GM12878 (cell line): ENCODE data around the gene CDC37. TPM values are rescaled to one million over a fixed set of nuclear protein-coding genes. Genes with fewer than 3 reads are reported as not detected.
"Not testable (repeated sequence)": the region's sequence is repeated elsewhere in the genome, so short reads cannot be mapped to it uniquely, and the experiment has no call there.

ENCODE experiments used
- ATAC-seq: fragments of 200-7000 bp; cut with Tn5 transposase; 3 replicates; pipeline ENCODE4 v1.9.1; 2020; ENCODE audit warnings: mild to moderate bottlenecking, moderate library complexity
- BruUV-seq: library from RNA; stranded (reverse); fragments of 400-500 nt; replicated peaks from 2 replicates; lab custom pipeline; 2021; lab: Mats Ljungman, UMichigan
- CTCF ChIA-PET: fragments of 300-600 bp; sonication (Branson Sonifier 250); formaldehyde crosslinking; extraction: SDS; loops from one replicate; lab custom pipeline; 2021; ENCODE audit warnings: inconsistent platforms; lab: Yijun Ruan, JAX
- POLR2A ChIA-PET: fragments of 350-600 bp; formaldehyde crosslinking; extraction: SDS; loops from one replicate; lab custom pipeline; 2021; ENCODE audit warnings: inconsistent platforms; lab: Charles Lee
- RAD21 ChIA-PET: fragments of 300-600 bp; sonication (Branson Sonifier 250); formaldehyde crosslinking; loops from one replicate; lab custom pipeline; 2023; ENCODE audit warnings: antibody characterized with exemption; ENCODE audit not compliant: unreplicated experiment; lab: Charles Lee
- SMC1A ChIA-PET: fragments of 300-600 bp; sonication (Branson Sonifier 250); formaldehyde crosslinking; loops from one replicate; lab custom pipeline; 2023; ENCODE audit not compliant: unreplicated experiment, uncharacterized antibody; lab: Charles Lee
- DNase-seq: peaks from one replicate; pipeline ENCODE4 v3.0.0-alpha.2; 2011; ENCODE audit warnings: low read depth, low spot score
- FAIRE-seq: peaks from 3 replicates; lab custom pipeline; 2011; peaks lifted over from hg19 to GRCh38; lab: Jason Lieb, UNC
- H2AFZ ChIP-seq: 2 replicates; pipeline ENCODE4 v1.6.0; 2011; ENCODE audit warnings: low read depth, low read length, control low read depth; ENCODE audit not compliant: control insufficient read depth
- H3K27ac ChIP-seq: 2 replicates; pipeline ENCODE4 v1.5.1; 2011; ENCODE audit warnings: control low read depth; ENCODE audit not compliant: control insufficient read depth, insufficient read depth
- H3K27me3 ChIP-seq, 2 experiments: replicated peaks in 1 of 2; 2 replicates each; pipeline versions ENCODE4 v1.6.0 to v1.6.1; 2011; ENCODE audit warnings: low read length in 1 of 2; ENCODE audit not compliant: control insufficient read depth in 2 of 2, insufficient read depth in 2 of 2
- H3K36me3 ChIP-seq, 2 experiments: 2 replicates each; pipeline ENCODE4 v1.5.1; 2011; ENCODE audit warnings: low read length in 1 of 2; ENCODE audit not compliant: control insufficient read depth in 2 of 2, insufficient read depth in 2 of 2
- H3K4me1 ChIP-seq: 2 replicates; pipeline ENCODE4 v1.6.1; 2011; ENCODE audit warnings: mild to moderate bottlenecking, low read length, moderate library complexity, mixed read lengths; ENCODE audit not compliant: control insufficient read depth, insufficient read depth
- H3K4me2 ChIP-seq: 2 replicates; pipeline ENCODE4 v1.6.0; 2011; ENCODE audit warnings: control low read depth; ENCODE audit not compliant: control insufficient read depth, insufficient read depth
- H3K4me3 ChIP-seq: fragments of 200-600 bp; sonication (generic); 2 replicates; pipeline ENCODE4 v1.5.1; 2016
- H3K79me2 ChIP-seq: 2 replicates; pipeline ENCODE4 v1.6.0; 2011; ENCODE audit warnings: low read length; ENCODE audit not compliant: control insufficient read depth, insufficient read depth
- H3K9ac ChIP-seq: 2 replicates; pipeline ENCODE4 v1.8.0; 2011; ENCODE audit warnings: low read length, control low read depth, mixed read lengths; ENCODE audit not compliant: control insufficient read depth, insufficient read depth
- H3K9me3 ChIP-seq: replicated peaks from 3 replicates; pipeline ENCODE4 v1.5.1; 2011; ENCODE audit warnings: mild to moderate bottlenecking, low read length; ENCODE audit not compliant: control insufficient read depth, insufficient read depth
- H4K20me1 ChIP-seq: 2 replicates; pipeline ENCODE4 v1.6.0; 2011; ENCODE audit not compliant: control insufficient read depth, insufficient read depth
- HDAC2 ChIP-seq: fragments of 200-600 bp; sonication (generic); IDR thresholded peaks from 2 replicates; pipeline ENCODE4 v1.6.1; 2017
- WGBS: methylation state at CpG from one replicate; pipeline ENCODE4 v1.1.6; 2016; ENCODE audit warnings: low lambda C conversion rate; ENCODE audit not compliant: insufficient replicate concordance, insufficient coverage; ENCODE audit errors: missing lambda C conversion rate; 5-methylcytosine and 5-hydroxymethylcytosine counted together
- in situ Hi-C: fragments of 300-500 bp; cut with MboI; formaldehyde crosslinking; loops from 9 replicates; pipeline ENCODE4 v1.14.3; 2018; ENCODE audit warnings: mixed read lengths
- intact Hi-C: fragments of 100-400 bp; cut with micrococcal nuclease; formaldehyde crosslinking; loops from one replicate; pipeline ENCODE4 v1.14.2; 2022; ENCODE audit not compliant: unreplicated experiment
- polyA plus RNA-seq, 11 experiments: library from polyadenylated mRNA; depleted of rRNA in 4 of 11; unstranded in 6 of 11; stranded (reverse) in 5 of 11; fragments of >200 nt; fragmentation: Nextera tagmentation in 4 of 11; fragmentation: Illumina TruSeq in 1 of 11; extraction: Ambion mirVana in 4 of 11; extraction: Trizol in 1 of 11; gene quantifications; 1 replicate in 1 of 11; 2 replicates in 10 of 11; pipeline versions ENCODE4 v1.2.1 to v1.2.3, GENCODE V29; 2011 to 2016; ENCODE audit warnings: inconsistent platforms in 2 of 11, missing spikeins in 2 of 11, low read depth in 1 of 11
- total RNA-seq, 4 experiments: library from RNA; depleted of rRNA in 3 of 4; stranded (reverse); fragments of >200 nt in 3 of 4; fragmentation: Illumina TruSeq in 1 of 4; extraction: Trizol in 1 of 4; gene quantifications; 2 replicates each; pipeline versions ENCODE4 v1.2.1 to v1.2.3, GENCODE V29; 2013 to 2021
- TF ChIP-seq, protein P1 (sequence below): fragments of 450-650 bp; IDR thresholded peaks from 2 replicates; pipeline ENCODE4 v1.6.1; 2017; ENCODE audit warnings: antibody characterized with exemption, mild to moderate bottlenecking, moderate library complexity
- TF ChIP-seq, protein P2 (sequence below), 3 experiments: IDR thresholded peaks in 2 of 3; conservative IDR thresholded peaks in 1 of 3; 2 replicates each; pipeline ENCODE4 v1.5.1; 2011; ENCODE audit warnings: low read depth in 3 of 3, low read length in 3 of 3, mild to moderate bottlenecking in 3 of 3, control low read depth in 2 of 3, moderate library complexity in 2 of 3, inconsistent platforms in 1 of 3, mixed read lengths in 1 of 3; ENCODE audit not compliant: control insufficient read depth in 2 of 3, insufficient read depth in 1 of 3; ENCODE audit errors: extremely low read depth in 1 of 3

Gene CDC37
- total and polyA plus RNA-seq, 10 of the 15 experiments (the other 5 are each of a cell fraction or from before 2014, with no cell fraction given): 4.7 to 265 (median 176) TPM

DNA sequence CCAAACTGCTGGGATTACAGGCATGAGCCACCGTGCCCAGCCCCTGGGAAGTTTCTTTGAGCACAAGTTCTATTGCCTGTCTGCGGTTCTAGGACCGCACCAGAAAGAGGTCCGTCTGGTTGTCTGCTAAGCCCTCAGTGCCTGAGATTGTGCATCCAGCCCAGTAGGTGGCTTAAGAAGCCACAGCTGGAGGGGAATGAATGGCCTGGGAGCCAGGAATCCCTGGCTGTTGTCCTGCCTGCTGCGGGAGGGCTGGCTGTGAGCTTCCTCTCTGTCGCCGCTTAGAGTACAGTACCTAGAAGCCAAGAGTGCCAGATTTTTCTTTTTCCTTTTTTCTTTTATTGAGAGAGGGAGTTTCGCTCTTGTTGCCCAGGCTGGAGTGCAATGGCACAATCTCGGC lies 18.8 kb downstream of the CDC37 start:
- WGBS: 97% methylated on average over 8 of the region's 9 CpGs
- BruUV-seq: no TSS peak
- ChIA-PET CTCF (interaction anchor here (1.3 to 12.4 kb wide), 3 partner anchors 95 to 125 kb away, joined by 4 to 370 read pairs (median 186); partner anchors contain the start of genes ICAM1 and ICAM5), RAD21 (interaction anchor here (1.4 to 5.1 kb wide), 2 partner anchors 12 to 125 kb away, joined by 3 to 107 read pairs; no protein-coding TSS in a partner anchor), SMC1A (interaction anchor here (0.6 to 5.7 kb wide), 2 partner anchors 43 to 114 kb away, joined by 3 to 158 read pairs; partner anchors contain the start of gene ICAM1), POLR2A (interaction anchor here (0.5 to 8.3 kb wide), 3 partner anchors 19 to 114 kb away, joined by 5 to 108 read pairs (median 6); partner anchors contain the start of genes CDC37 and ICAM1)
- DNase-seq (no peak), FAIRE-seq (no peak), ATAC-seq (no peak)
- intact Hi-C loops (loop anchor here (10.0 kb wide), 1 partner anchor 280 kb away; the partner anchor contains the start of genes ANGPTL6 and PPAN), in situ Hi-C loops (no loop called here)
- Histone ChIP-seq H3K4me2 (no peak overlapping the region), H3K4me1 (peaks cover 16% of the 10 kb centered on the region), H3K4me3 (no peak overlapping the region), H3K36me3 (no peaks in the 10 kb centered on the region), H3K27me3 (no peaks in the 10 kb centered on the region), H3K9ac (no peak overlapping the region), H4K20me1 (no peaks in the 10 kb centered on the region), H3K9me3 (no peaks in the 10 kb centered on the region), H2AFZ (no peak overlapping the region), H3K27ac (no peak overlapping the region), H3K79me2 (peaks cover 12% of the 10 kb centered on the region)
- TF ChIP-seq, protein P1, sequence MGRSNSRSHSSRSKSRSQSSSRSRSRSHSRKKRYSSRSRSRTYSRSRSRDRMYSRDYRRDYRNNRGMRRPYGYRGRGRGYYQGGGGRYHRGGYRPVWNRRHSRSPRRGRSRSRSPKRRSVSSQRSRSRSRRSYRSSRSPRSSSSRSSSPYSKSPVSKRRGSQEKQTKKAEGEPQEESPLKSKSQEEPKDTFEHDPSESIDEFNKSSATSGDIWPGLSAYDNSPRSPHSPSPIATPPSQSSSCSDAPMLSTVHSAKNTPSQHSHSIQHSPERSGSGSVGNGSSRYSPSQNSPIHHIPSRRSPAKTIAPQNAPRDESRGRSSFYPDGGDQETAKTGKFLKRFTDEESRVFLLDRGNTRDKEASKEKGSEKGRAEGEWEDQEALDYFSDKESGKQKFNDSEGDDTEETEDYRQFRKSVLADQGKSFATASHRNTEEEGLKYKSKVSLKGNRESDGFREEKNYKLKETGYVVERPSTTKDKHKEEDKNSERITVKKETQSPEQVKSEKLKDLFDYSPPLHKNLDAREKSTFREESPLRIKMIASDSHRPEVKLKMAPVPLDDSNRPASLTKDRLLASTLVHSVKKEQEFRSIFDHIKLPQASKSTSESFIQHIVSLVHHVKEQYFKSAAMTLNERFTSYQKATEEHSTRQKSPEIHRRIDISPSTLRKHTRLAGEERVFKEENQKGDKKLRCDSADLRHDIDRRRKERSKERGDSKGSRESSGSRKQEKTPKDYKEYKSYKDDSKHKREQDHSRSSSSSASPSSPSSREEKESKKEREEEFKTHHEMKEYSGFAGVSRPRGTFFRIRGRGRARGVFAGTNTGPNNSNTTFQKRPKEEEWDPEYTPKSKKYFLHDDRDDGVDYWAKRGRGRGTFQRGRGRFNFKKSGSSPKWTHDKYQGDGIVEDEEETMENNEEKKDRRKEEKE: no peak
- TF ChIP-seq HDAC2: no peak
- TF ChIP-seq, protein P2, sequence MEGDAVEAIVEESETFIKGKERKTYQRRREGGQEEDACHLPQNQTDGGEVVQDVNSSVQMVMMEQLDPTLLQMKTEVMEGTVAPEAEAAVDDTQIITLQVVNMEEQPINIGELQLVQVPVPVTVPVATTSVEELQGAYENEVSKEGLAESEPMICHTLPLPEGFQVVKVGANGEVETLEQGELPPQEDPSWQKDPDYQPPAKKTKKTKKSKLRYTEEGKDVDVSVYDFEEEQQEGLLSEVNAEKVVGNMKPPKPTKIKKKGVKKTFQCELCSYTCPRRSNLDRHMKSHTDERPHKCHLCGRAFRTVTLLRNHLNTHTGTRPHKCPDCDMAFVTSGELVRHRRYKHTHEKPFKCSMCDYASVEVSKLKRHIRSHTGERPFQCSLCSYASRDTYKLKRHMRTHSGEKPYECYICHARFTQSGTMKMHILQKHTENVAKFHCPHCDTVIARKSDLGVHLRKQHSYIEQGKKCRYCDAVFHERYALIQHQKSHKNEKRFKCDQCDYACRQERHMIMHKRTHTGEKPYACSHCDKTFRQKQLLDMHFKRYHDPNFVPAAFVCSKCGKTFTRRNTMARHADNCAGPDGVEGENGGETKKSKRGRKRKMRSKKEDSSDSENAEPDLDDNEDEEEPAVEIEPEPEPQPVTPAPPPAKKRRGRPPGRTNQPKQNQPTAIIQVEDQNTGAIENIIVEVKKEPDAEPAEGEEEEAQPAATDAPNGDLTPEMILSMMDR (IDR thresholded peaks at IDR 0.05 in 2 of 3, conservative IDR thresholded peaks at IDR 0.05 in 1 of 3; ENCODE audit: control insufficient read depth in 2 of 3, extremely low read depth in 1 of 3, insufficient read depth in 1 of 3, low read depth in 3 of 3, low read length in 3 of 3): 0 out of 6 replicates have a peak, but pooled peaks of 1 of the 3 experiments have one; percentile 4

DNA sequence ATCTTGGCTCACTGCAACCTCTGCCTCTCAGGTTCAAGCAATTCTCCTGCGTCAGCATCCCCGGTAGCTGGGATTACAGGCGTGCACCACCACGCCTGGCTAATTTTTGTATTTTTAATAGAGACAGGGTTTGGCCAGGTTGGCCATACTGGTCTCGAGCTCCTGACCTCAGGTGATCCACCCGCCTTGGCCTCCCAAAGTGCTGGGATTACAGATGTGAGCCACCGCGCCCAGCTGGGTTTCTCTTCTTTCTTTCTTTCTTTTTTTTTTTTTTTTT lies 20.2 kb downstream of the CDC37 start:
- H3K4me2 ChIP-seq, H3K27ac ChIP-seq, in situ Hi-C loops, DNase-seq, H2AFZ ChIP-seq, FAIRE-seq, H3K4me3 ChIP-seq, ATAC-seq, H4K20me1 ChIP-seq, H3K36me3 ChIP-seq, H3K9me3 ChIP-seq, H3K27me3 ChIP-seq, BruUV-seq, H3K9ac ChIP-seq: not testable (repeated sequence)
- H3K79me2 ChIP-seq: peaks cover 23% of the 10 kb centered on the region
- peaks cover 19% of the 10 kb centered on the region for H3K4me1 ChIP-seq
- intact Hi-C loops: loop anchor here (10.0 kb wide), 1 partner anchor 278 kb away; the partner anchor contains the start of genes ANGPTL6 and PPAN
- ChIA-PET RAD21 (interaction anchor here (0.7 to 5.6 kb wide), 5 partner anchors 10 to 801 kb away, joined by 3 to 62 read pairs (median 5); partner anchors contain the start of genes ICAM1 and RAVER1), CTCF (interaction anchor here (1.3 to 12.4 kb wide), 3 partner anchors 96 to 124 kb away, joined by 4 to 370 read pairs (median 34); partner anchors contain the start of genes ICAM1 and ICAM4), POLR2A (interaction anchor here (0.7 to 8.3 kb wide), 5 partner anchors 30 to 258 kb away, joined by 3 to 108 read pairs (median 5); partner anchors contain the start of genes ICAM1 and ICAM5), SMC1A (interaction anchor here (1.1 to 4.5 kb wide), 4 partner anchors 91 to 112 kb away, joined by 3 to 39 read pairs (median 3); partner anchors contain the start of genes ICAM1 and ICAM5)
- WGBS: 98% methylated on average over 8 of the region's 8 CpGs
